ENCODE data around the gene SNRPB.

DNA sequence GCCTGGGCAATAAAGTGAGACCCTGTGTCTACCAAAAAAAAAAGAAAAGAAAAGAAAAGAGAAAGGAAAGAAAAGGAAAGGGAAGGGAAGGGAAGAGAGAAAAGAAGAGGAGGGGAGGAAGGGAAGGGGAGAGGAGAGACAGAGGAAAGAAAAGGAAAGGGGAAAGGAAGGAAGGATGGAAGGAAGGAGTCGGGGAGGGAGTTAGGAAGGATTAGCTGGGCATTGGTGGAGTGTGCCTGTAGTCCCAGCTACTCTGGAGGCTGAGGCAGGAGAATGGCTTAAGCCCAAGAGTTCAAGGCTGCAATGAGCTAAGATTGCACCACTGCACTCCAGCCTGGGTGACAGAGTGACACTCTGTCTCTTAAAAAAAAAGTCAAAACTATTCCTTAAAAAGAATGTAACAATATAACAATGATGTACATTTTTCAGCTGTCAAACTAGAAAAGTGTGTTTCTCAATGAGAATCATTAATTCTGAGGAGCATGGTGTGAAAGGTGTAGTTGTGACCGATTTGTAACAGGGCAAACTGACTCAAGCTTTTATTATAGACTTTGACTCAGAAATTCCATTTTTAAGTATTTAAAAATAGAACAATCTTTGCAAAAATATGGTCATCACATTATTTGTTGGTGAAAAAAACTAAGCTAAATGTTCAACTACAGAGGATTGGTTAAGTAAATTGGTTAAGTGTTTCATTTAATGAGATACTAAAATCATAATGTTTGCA lies 14.7 kb downstream of the SNRPB start:
- TF ChIP-seq, protein P1, sequence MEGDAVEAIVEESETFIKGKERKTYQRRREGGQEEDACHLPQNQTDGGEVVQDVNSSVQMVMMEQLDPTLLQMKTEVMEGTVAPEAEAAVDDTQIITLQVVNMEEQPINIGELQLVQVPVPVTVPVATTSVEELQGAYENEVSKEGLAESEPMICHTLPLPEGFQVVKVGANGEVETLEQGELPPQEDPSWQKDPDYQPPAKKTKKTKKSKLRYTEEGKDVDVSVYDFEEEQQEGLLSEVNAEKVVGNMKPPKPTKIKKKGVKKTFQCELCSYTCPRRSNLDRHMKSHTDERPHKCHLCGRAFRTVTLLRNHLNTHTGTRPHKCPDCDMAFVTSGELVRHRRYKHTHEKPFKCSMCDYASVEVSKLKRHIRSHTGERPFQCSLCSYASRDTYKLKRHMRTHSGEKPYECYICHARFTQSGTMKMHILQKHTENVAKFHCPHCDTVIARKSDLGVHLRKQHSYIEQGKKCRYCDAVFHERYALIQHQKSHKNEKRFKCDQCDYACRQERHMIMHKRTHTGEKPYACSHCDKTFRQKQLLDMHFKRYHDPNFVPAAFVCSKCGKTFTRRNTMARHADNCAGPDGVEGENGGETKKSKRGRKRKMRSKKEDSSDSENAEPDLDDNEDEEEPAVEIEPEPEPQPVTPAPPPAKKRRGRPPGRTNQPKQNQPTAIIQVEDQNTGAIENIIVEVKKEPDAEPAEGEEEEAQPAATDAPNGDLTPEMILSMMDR (IDR thresholded peaks at IDR 0.05) = no peak
- TF ChIP-seq CBX8 (IDR thresholded peaks at IDR 0.05) (no peak), POLR2A (IDR thresholded peaks at IDR 0.05; ENCODE audit: low read length) (no peak), MAFK (IDR thresholded peaks at IDR 0.05; ENCODE audit: partially characterized antibody) (no peak), POLR2AphosphoS2 (conservative IDR thresholded peaks at IDR 0.05; ENCODE audit: low read length) (no peak), CHD2 (IDR thresholded peaks at IDR 0.05; ENCODE audit: low read length, partially characterized antibody) (no peak), RARB (CRISPR knock-in tag; IDR thresholded peaks at IDR 0.05) (no peak), KDM1A (IDR thresholded peaks at IDR 0.05; ENCODE audit: low read depth) (no peak), RAD21 (conservative IDR thresholded peaks at IDR 0.05 in 1 of 2, IDR thresholded peaks at IDR 0.05 in 1 of 2) (no peak), RFX5 (IDR thresholded peaks at IDR 0.05) (no peak), EP300 (IDR thresholded peaks at IDR 0.05) (no peak), BHLHE40 (IDR thresholded peaks at IDR 0.05; ENCODE audit: low read depth, low read length) (no peak)
- TF ChIP-seq, protein P2, sequence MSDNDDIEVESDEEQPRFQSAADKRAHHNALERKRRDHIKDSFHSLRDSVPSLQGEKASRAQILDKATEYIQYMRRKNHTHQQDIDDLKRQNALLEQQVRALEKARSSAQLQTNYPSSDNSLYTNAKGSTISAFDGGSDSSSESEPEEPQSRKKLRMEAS (IDR thresholded peaks at IDR 0.05) = no peak

Measured in A549 (cell line).